GM12878 (cell line): ENCODE measurements around the gene SPTBN1. TPM values are rescaled to one million over a fixed set of nuclear protein-coding genes. Genes with fewer than 3 reads are reported as not detected.
A peak's percentile ranks its signal among the peaks of the same experiment; 100 is the strongest.

Experiments
- ATF2 ChIP-seq: IDR thresholded peaks from 2 replicates; pipeline ENCODE4 v1.6.1; 2012; ENCODE audit warnings: low read length, inconsistent platforms
- BCL11A ChIP-seq: IDR thresholded peaks from 2 replicates; pipeline ENCODE4 v1.6.1; 2011; ENCODE audit warnings: low read depth, low read length
- BCLAF1 ChIP-seq: fragments of 450-650 bp; IDR thresholded peaks from 2 replicates; pipeline ENCODE4 v1.6.1; 2017; ENCODE audit warnings: antibody characterized with exemption, mild to moderate bottlenecking, moderate library complexity
- BRCA1 ChIP-seq: IDR thresholded peaks from 2 replicates; pipeline ENCODE4 v1.6.1; 2011; ENCODE audit warnings: low read depth, low read length, improper control_type of control experiment
- CBX3 ChIP-seq: fragments of 200-600 bp; sonication (generic); IDR thresholded peaks from 2 replicates; pipeline ENCODE4 v1.6.1; 2016; ENCODE audit warnings: low read depth, borderline replicate concordance
- CUX1 ChIP-seq: IDR thresholded peaks from 2 replicates; pipeline ENCODE4 v1.6.1; 2012; ENCODE audit warnings: improper control_type of control experiment, low read depth, low read length; ENCODE audit not compliant: insufficient replicate concordance
- EED ChIP-seq: sonication (generic); IDR thresholded peaks from 2 replicates; pipeline ENCODE4 v1.6.1; 2016; ENCODE audit warnings: antibody characterized with exemption, low read depth
- FOS ChIP-seq: IDR thresholded peaks from 3 replicates; pipeline ENCODE4 v1.6.1; 2011; ENCODE audit warnings: borderline replicate concordance; ENCODE audit not compliant: insufficient read length; ENCODE audit errors: extremely low read depth
- HSF1 ChIP-seq: fragments of 150-350 bp; IDR thresholded peaks from 2 replicates; pipeline ENCODE4 v1.6.1; 2014; ENCODE audit warnings: mild to moderate bottlenecking, low read depth, low read length
- IRF3 ChIP-seq: fragments of 450-650 bp; IDR thresholded peaks from 2 replicates; pipeline ENCODE4 v1.6.1; 2014; ENCODE audit warnings: mild to moderate bottlenecking
- KAT2A ChIP-seq: conservative IDR thresholded peaks from 2 replicates; pipeline ENCODE4 v1.6.1; 2011; ENCODE audit warnings: low read depth, low read length; ENCODE audit not compliant: control insufficient read depth
- RB1 ChIP-seq: fragments of 450-650 bp; formaldehyde crosslinking; IDR thresholded peaks from 2 replicates; pipeline ENCODE4 v1.6.1; 2017; ENCODE audit warnings: mild to moderate bottlenecking, borderline replicate concordance
- SMAD1 ChIP-seq: fragments of 450-650 bp; IDR thresholded peaks from 2 replicates; pipeline ENCODE4 v1.6.1; 2018; ENCODE audit warnings: mild to moderate bottlenecking, low read depth; ENCODE audit not compliant: partially characterized antibody
- SP1 ChIP-seq: IDR thresholded peaks from one replicate; pipeline ENCODE4 v1.6.1; 2011; ENCODE audit warnings: low read depth, low read length
- SREBF2 ChIP-seq: IDR thresholded peaks from 2 replicates; pipeline ENCODE4 v1.6.1; 2012; ENCODE audit warnings: mild to moderate bottlenecking, low read length
- TCF3 ChIP-seq: IDR thresholded peaks from 2 replicates; pipeline ENCODE4 v1.6.1; 2012; ENCODE audit warnings: low read depth, mild to moderate bottlenecking, low read length, borderline replicate concordance; ENCODE audit not compliant: insufficient read depth
- ZNF384 ChIP-seq: IDR thresholded peaks from 2 replicates; pipeline ENCODE4 v1.6.1; 2012; ENCODE audit warnings: low read depth, mild to moderate bottlenecking, low read length, improper control_type of control experiment, borderline replicate concordance
- polyA plus RNA-seq, 11 experiments: library from polyadenylated mRNA; depleted of rRNA in 4 of 11; unstranded in 6 of 11; stranded (reverse) in 5 of 11; fragments of >200 nt; fragmentation: Nextera tagmentation in 4 of 11; fragmentation: Illumina TruSeq in 1 of 11; extraction: Ambion mirVana in 4 of 11; extraction: Trizol in 1 of 11; gene quantifications; 1 replicate in 1 of 11; 2 replicates in 10 of 11; pipeline versions ENCODE4 v1.2.1 to v1.2.3, GENCODE V29; 2011 to 2016; ENCODE audit warnings: inconsistent platforms in 2 of 11, missing spikeins in 2 of 11, low read depth in 1 of 11
- total RNA-seq, 4 experiments: library from RNA; depleted of rRNA in 3 of 4; stranded (reverse); fragments of >200 nt in 3 of 4; fragmentation: Illumina TruSeq in 1 of 4; extraction: Trizol in 1 of 4; gene quantifications; 2 replicates each; pipeline versions ENCODE4 v1.2.1 to v1.2.3, GENCODE V29; 2013 to 2021

The SPTBN1 gene
- total and polyA plus RNA-seq, 10 of the 15 experiments (the other 5 are each of a cell fraction or from before 2014, with no cell fraction given): 20.6 to 154 (median 76.7) TPM

GRCh38 chr2:54568876-54569321 lies 112.8 kb downstream of the SPTBN1 start (continued):
- TF ChIP-seq BCLAF1: no peak
- peak; percentile 87 for TF ChIP-seq CUX1
- TF ChIP-seq KAT2A: no peak
- TF ChIP-seq SP1: no peak
- no peak for TF ChIP-seq CBX3
- no peak for TF ChIP-seq IRF3
- peak; percentile 71 for TF ChIP-seq SMAD1
- TF ChIP-seq FOS: no peak
- TF ChIP-seq BRCA1: no peak
- TF ChIP-seq RB1: no peak
- TF ChIP-seq ZNF384: no peak
- TF ChIP-seq HSF1: no peak
- peak; percentile 79 for TF ChIP-seq EED
- no peak for TF ChIP-seq BCL11A
- peak; percentile 63; the same call in 1 of the 2 replicates for TF ChIP-seq ATF2
- no peak for TF ChIP-seq SREBF2
- TF ChIP-seq TCF3: no peak
